ENCODE data around the gene GPR135.

Gene GPR135

DNA sequence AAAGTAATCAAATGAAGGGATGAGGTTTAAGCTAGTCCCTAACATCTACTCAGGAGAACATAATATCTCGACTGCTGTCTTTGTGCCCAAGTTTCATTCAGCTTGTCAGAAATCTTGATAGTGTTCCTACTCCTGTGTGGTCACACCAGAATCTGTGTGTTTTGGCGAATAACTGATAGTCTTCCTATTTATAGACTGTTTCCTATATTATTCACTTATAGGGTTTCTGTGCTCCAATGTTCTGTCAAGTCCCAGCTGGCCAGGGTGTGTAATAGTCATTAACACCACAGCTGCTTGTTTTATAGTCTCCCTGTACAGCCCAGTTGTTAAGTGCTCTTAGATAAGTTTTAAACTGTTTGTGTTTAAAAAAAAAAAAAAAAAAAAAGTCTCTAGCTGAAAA is 45.9 kb downstream of the GPR135 start:
- no peak overlapping the region for H3K27ac ChIP-seq (ENCODE audit: low read depth, low read length)
- no peak overlapping the region for H3K4me3 ChIP-seq (ENCODE audit: low read length)
- H3K4me1 ChIP-seq (ENCODE audit: insufficient read depth, low read length), result no peaks in the 10 kb centered on the region
- no peaks in the 10 kb centered on the region for H3K27me3 ChIP-seq (ENCODE audit: insufficient read depth, low read length)
- no peak overlapping the region for H3K9ac ChIP-seq (ENCODE audit: low read depth, low read length)
- no peaks in the 10 kb centered on the region for H3K9me3 ChIP-seq (ENCODE audit: insufficient read depth, low read depth, low read length)
- WGBS, result 100% methylated on average over 1 of the region's 2 CpGs
- H3K36me3 ChIP-seq (ENCODE audit: insufficient read depth, low read length), result no peaks in the 10 kb centered on the region

GRCh38 chr14:59417311-59417710 is 47.9 kb downstream of the GPR135 start:
- Histone ChIP-seq H3K36me3 (ENCODE audit: insufficient read depth, low read length) (no peaks in the 10 kb centered on the region), H3K9ac (ENCODE audit: low read depth, low read length) (no peak overlapping the region), H3K4me1 (ENCODE audit: insufficient read depth, low read length) (no peaks in the 10 kb centered on the region), H3K27me3 (ENCODE audit: insufficient read depth, low read length) (no peaks in the 10 kb centered on the region), H3K4me3 (ENCODE audit: low read length) (no peak overlapping the region), H3K27ac (ENCODE audit: low read depth, low read length) (no peak overlapping the region), H3K9me3 (ENCODE audit: insufficient read depth, low read depth, low read length) (no peaks in the 10 kb centered on the region)
- WGBS, result 80% methylated on average over 6 of the region's 6 CpGs

DNA sequence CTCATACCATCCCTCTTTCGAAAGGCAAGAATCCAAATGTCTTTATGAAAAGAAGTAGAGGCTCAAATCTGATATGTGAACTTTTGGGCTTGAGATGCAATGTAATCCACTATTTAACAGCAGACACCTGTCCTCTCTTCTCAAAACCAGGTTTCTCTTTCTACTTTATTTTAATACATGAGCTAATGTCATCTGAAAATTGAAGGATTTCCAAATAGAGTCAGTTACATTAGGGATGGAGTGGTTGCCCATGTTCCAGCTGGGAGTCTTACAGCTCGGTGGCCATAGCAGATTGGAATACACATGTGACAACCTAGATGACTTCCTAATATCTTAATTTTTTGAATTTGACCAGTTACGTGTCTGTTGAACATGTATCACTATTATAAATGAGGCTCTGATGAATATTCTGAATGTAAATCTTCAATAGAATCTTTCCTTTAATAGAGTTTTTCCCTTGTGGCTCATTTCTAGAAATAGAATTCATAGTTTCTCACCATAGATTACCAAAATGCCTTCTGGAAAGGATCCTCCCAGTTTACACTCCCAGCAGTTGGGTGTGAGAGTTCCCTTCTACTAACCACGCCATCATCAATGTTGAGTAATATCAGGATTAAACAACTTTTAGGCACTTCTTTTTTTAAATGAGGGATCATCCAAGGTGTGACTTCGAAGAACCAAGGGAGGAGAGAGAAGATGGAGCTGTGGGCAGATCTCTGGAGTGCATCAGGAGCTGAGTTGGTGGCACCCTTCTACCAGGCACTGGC is 49.2 kb downstream of the GPR135 start:
- WGBS, result 100% methylated on average over 3 of the region's 5 CpGs
- H3K27ac ChIP-seq (ENCODE audit: low read depth, low read length), result no peak overlapping the region
- no peaks in the 10 kb centered on the region for H3K9me3 ChIP-seq (ENCODE audit: insufficient read depth, low read depth, low read length)
- H3K4me1 ChIP-seq (ENCODE audit: insufficient read depth, low read length), result no peaks in the 10 kb centered on the region
- no peak overlapping the region for H3K9ac ChIP-seq (ENCODE audit: low read depth, low read length)
- H3K36me3 ChIP-seq (ENCODE audit: insufficient read depth, low read length), result no peaks in the 10 kb centered on the region
- H3K4me3 ChIP-seq (ENCODE audit: low read length), result no peak overlapping the region
- H3K27me3 ChIP-seq (ENCODE audit: insufficient read depth, low read length), result no peaks in the 10 kb centered on the region
